T-helper 1 cell treated with Interleukin-12 subunit alpha and Interleukin-12 subunit beta and Interleukin-4 antibody, amounts not matched to agents 30 μg/mL and 1 μg/mL, for 36 hours (primary cell): ENCODE results near the gene CHN2.

Source experiments
- H3K27ac Mint-ChIP-seq: one replicate; pipeline ENCODE4 v1.8.0; 2021; ENCODE audit warnings: mild to moderate bottlenecking, mixed read lengths
- H3K27me3 Mint-ChIP-seq: one replicate; pipeline ENCODE4 v1.8.0; 2021; ENCODE audit warnings: low read depth, mixed read lengths
- H3K36me3 Mint-ChIP-seq: one replicate; pipeline ENCODE4 v1.8.0; 2021; ENCODE audit warnings: low read depth, mixed read lengths
- H3K4me1 Mint-ChIP-seq: one replicate; pipeline ENCODE4 v1.8.0; 2021; ENCODE audit warnings: low read depth, mixed read lengths
- H3K4me3 Mint-ChIP-seq: one replicate; pipeline ENCODE4 v1.8.0; 2021; ENCODE audit warnings: mild to moderate bottlenecking, moderate library complexity, mixed read lengths
- H3K9me3 Mint-ChIP-seq: one replicate; pipeline ENCODE4 v1.8.0; 2021; ENCODE audit warnings: mixed read lengths

Gene CHN2

GRCh38 chr7:29359482-29360093 is 165.0 kb downstream of the CHN2 start:
- Mint-ChIP-seq H3K36me3 (no peaks in the 10 kb centered on the region), H3K4me3 (no peak overlapping the region), H3K27ac (no peak overlapping the region), H3K9me3 (no peaks in the 10 kb centered on the region), H3K27me3 (no peaks in the 10 kb centered on the region), H3K4me1 (no peaks in the 10 kb centered on the region)

DNA sequence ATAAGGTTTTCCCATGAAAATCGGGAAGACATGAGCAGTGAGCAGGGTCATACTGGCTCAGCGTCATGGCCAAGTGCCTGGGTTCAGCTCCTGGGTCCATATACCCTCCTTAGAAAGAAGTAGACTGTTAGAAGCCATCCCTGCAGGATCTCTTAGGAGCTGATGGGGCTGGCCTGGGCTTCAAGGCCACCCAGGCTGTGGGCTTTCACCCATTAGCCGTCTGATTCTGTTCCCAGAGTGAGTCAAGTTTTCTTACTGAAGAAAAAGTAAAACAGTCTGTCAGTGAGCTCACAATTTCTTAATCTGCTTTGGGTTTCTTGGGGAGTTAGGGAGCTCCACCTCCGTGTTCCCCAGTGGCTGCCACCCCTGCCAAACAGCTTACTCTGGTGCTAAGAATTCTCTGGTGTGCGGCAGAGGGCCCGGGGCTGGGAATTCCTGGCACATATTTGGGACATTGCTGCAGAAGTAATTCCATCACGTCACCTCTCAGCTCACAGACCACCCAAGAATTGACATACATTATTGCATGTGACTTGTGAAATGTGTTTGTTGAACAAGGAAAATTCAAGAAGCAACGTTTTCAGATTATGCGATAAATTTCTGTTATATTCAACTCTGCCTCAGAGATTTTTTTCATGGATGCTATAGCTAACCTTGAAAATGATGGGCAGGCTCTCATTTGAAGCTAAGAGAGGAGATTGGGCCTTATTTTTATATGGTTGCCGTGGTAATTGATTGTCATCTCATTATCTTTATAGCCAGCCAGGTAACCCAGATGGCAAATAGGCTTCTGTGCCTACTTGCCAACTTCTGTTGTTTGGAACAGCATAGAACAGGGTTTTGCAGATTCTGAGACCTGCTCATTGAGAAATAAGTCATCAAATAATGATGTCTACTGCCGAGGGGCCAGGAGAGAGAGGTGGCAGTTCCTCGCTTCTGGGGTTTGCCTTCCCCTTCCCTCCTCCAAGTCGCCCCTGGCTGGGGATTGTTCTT is 166.4 kb downstream of the CHN2 start:
- H3K36me3 Mint-ChIP-seq, result no peaks in the 10 kb centered on the region
- H3K4me1 Mint-ChIP-seq, result no peaks in the 10 kb centered on the region
- H3K4me3 Mint-ChIP-seq, result no peak overlapping the region
- no peaks in the 10 kb centered on the region for H3K27me3 Mint-ChIP-seq
- no peak overlapping the region for H3K27ac Mint-ChIP-seq
- no peaks in the 10 kb centered on the region for H3K9me3 Mint-ChIP-seq

GRCh38 chr7:29362380-29362779 is 167.8 kb downstream of the CHN2 start:
- Mint-ChIP-seq H3K4me3 (no peak overlapping the region), H3K36me3 (no peaks in the 10 kb centered on the region)

DNA sequence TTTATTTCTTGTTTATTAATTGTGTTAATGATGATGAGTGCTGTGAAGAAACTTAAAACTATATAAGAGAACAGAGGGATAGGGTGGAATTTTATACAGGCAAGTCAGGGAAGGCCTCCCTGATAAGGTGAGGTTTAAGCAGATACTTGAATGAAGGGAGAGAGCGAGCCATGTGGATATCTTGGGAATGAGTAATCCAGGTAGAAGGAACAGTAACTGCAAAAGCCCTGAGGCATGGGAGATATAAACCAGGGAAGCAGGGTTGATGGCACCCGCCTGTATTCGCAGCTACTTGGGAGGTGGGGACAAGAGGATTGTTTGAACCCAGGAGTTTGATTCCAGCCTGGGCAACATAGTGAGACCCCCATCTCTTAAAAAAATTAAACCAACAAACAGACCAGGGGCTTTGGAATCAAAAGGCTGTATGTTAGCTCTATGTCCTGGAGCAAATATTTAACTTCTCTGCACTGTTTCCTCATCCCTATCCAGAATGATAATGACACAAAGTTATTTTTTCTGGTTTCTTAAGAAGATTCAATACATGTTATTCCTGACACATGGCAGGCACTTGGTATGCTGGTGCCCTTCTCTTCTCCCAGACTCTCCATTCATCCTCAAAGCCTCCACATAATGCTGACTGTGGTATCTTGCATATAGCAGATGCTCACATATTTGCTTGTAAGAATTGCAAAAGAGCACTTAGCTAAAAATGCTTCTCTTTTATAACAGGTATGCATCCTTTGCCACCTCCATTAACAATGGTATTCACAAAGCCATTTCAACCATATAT is 169.3 kb downstream of the CHN2 start:
- Mint-ChIP-seq H3K9me3 (no peaks in the 10 kb centered on the region), H3K27ac (no peak overlapping the region)

More at GRCh38 chr7:29362380-29362779, 167.8 kb downstream of the CHN2 start:
- Mint-ChIP-seq H3K4me1 (no peaks in the 10 kb centered on the region), H3K27ac (no peak overlapping the region), H3K27me3 (peaks cover 4% of the 10 kb centered on the region), H3K9me3 (no peaks in the 10 kb centered on the region)

DNA sequence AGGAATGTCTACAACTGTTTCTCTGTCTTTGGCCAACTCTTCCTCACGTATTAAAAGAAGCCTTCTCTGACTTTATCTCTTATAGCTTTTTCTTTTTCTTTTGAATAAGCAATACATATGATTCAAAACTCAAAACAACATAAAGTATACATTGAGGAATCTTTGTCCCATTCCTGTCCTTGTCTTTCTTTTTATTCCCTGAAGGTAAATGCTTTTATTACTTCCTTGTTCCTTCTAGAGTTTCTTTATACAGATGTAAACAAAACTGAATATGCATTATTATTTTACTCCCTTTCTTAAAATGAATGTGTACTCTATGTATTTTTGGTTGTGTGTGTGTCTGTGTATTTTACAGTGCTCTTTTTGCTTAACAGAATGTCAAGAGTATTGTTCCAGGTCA is 170.1 kb downstream of the CHN2 start:
- Mint-ChIP-seq H3K27ac (no peak overlapping the region), H3K9me3 (no peaks in the 10 kb centered on the region), H3K36me3 (no peaks in the 10 kb centered on the region), H3K27me3 (peaks cover 4% of the 10 kb centered on the region), H3K4me1 (no peaks in the 10 kb centered on the region), H3K4me3 (no peak overlapping the region)

More for the DNA sequence above, 169.3 kb downstream of the CHN2 start:
- Mint-ChIP-seq H3K4me1 (no peaks in the 10 kb centered on the region), H3K4me3 (no peak overlapping the region), H3K27me3 (peaks cover 4% of the 10 kb centered on the region), H3K36me3 (no peaks in the 10 kb centered on the region)

DNA sequence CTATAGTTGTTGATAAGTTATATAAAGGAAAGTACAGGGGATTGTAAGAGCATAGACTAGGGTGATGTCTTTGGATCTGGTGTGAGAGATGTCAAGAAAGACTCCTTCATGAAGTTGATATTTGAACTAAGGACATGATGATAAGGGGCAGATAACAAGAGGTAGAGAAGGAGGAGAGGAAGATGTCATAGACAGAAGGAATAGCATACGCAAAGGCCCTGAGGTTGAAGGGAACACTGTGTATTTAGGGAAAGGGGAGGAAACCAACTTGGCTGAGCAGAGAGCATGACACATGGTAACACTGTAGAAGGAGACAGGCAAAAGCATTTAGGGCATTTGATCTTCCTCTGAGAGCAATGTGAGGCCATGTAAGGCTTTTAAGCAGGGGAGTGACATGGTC is 170.8 kb downstream of the CHN2 start:
- H3K36me3 Mint-ChIP-seq, result no peaks in the 10 kb centered on the region
- no peak overlapping the region for H3K27ac Mint-ChIP-seq
- peaks cover 4% of the 10 kb centered on the region for H3K27me3 Mint-ChIP-seq
- H3K4me3 Mint-ChIP-seq, result no peak overlapping the region
- H3K4me1 Mint-ChIP-seq, result no peaks in the 10 kb centered on the region
- H3K9me3 Mint-ChIP-seq, result no peaks in the 10 kb centered on the region

DNA sequence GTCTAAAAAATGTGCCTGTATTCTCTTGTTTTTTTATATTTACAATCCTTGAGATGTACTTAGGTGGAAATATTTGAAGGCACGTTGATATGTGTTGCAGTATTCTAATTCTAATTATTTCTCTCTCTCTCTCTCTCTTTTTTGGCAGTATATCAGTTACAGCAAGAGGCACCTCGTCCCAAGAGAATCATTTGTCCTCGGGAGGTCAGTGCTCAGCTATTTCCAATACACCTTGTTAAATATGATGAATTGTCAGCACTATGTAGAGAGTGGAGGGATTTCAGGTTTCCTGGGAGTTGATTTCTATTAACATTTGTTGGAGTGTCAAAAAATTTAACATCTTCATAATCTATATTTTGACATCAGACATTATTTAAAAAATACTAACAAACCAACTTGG is 173.2 kb downstream of the CHN2 start:
- H3K27me3 Mint-ChIP-seq, result peaks cover 4% of the 10 kb centered on the region
- no peaks in the 10 kb centered on the region for H3K9me3 Mint-ChIP-seq
- H3K27ac Mint-ChIP-seq, result no peak overlapping the region
- H3K36me3 Mint-ChIP-seq, result no peaks in the 10 kb centered on the region
- no peaks in the 10 kb centered on the region for H3K4me1 Mint-ChIP-seq
- no peak overlapping the region for H3K4me3 Mint-ChIP-seq

- Mint-ChIP-seq H3K27me3 (peaks cover 4% of the 10 kb centered on the region), H3K9me3 (no peaks in the 10 kb centered on the region), H3K27ac (no peak overlapping the region), H3K4me1 (no peaks in the 10 kb centered on the region), H3K4me3 (no peak overlapping the region), H3K36me3 (no peaks in the 10 kb centered on the region)
Measured at GRCh38 chr7:29369909-29370488, 175.4 kb downstream of the CHN2 start.

DNA sequence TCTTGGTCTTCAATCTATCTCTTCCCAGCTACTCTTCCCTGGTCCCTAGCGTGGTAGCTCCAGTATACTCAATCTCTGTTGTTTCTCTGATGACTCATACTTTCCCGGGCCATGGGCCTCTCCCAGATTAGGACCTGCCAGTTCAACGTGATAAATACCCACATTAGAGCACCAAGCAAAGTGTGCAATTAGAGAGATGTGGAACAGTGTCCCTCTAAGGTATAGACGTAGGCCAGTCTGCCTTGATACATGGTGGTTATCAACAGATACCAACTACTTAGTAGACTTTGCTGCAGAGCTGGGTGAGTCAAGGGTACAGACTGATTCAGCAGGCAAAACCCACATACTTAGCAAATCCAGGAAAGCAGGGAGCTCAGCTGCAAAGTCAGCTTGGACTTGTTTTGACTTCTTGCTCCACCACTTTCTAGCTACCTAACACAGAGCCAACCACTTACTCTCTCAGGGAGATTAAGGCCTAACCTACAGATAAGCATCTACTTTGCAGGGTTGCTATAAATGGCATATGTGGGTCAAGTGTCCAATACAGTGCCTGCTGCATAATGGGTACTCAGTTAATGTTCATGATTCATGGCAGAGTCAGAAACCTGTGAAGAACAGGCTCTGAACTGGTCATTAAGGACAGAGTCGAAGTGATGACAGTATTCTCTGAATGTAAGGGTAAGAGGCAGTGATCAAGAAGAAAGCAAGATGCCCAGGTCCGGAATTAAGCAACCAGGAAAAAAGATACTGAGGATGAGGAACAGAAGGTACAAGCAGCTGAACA is 176.1 kb downstream of the CHN2 start:
- H3K27ac Mint-ChIP-seq, result no peak overlapping the region
- H3K4me3 Mint-ChIP-seq, result no peak overlapping the region
- no peaks in the 10 kb centered on the region for H3K4me1 Mint-ChIP-seq
- no peaks in the 10 kb centered on the region for H3K36me3 Mint-ChIP-seq
- no peaks in the 10 kb centered on the region for H3K9me3 Mint-ChIP-seq
- peaks cover 4% of the 10 kb centered on the region for H3K27me3 Mint-ChIP-seq

GRCh38 chr7:29371472-29371871 is 176.9 kb downstream of the CHN2 start:
- no peak overlapping the region for H3K27ac Mint-ChIP-seq
- peaks cover 4% of the 10 kb centered on the region for H3K27me3 Mint-ChIP-seq
- no peaks in the 10 kb centered on the region for H3K36me3 Mint-ChIP-seq
- H3K9me3 Mint-ChIP-seq, result no peaks in the 10 kb centered on the region
- no peaks in the 10 kb centered on the region for H3K4me1 Mint-ChIP-seq
- H3K4me3 Mint-ChIP-seq, result no peak overlapping the region

GRCh38 chr7:29372351-29373090 is 177.9 kb downstream of the CHN2 start:
- Mint-ChIP-seq H3K27me3 (no peaks in the 10 kb centered on the region), H3K4me1 (no peaks in the 10 kb centered on the region), H3K27ac (no peak overlapping the region), H3K36me3 (no peaks in the 10 kb centered on the region), H3K4me3 (no peak overlapping the region), H3K9me3 (no peaks in the 10 kb centered on the region)

GRCh38 chr7:29375641-29376562 is 181.3 kb downstream of the CHN2 start:
- Mint-ChIP-seq H3K4me3 (no peak overlapping the region), H3K36me3 (no peaks in the 10 kb centered on the region)

More at GRCh38 chr7:29375641-29376562, 181.3 kb downstream of the CHN2 start:
- Mint-ChIP-seq H3K27ac (no peak overlapping the region), H3K9me3 (no peaks in the 10 kb centered on the region), H3K4me1 (no peaks in the 10 kb centered on the region), H3K27me3 (no peaks in the 10 kb centered on the region)
